Spinal cord (tissue), 10 donors: ENCODE results near the gene PIEZO2. TPM values are rescaled to one million over a fixed set of nuclear protein-coding genes. Genes with fewer than 3 reads are reported as not detected.

Experiments used
- DNase-seq, 6 donors: peaks; one replicate each; pipeline versions ENCODE4 v3.0.0 to v3.0.0-alpha.2; 2013 to 2015; ENCODE audit warnings: low spot score in 6 of 6, low read depth in 4 of 6
- H3K27ac ChIP-seq: one replicate; pipeline ENCODE4 v1.5.1; 2013; ENCODE audit warnings: low read depth, low read length, control low read depth
- H3K27me3 ChIP-seq: one replicate; pipeline ENCODE4 v1.6.1; 2013; ENCODE audit warnings: low read length; ENCODE audit not compliant: control insufficient read depth, insufficient read depth
- H3K36me3 ChIP-seq: one replicate; pipeline ENCODE4 v1.6.1; 2013; ENCODE audit warnings: low read length; ENCODE audit not compliant: control insufficient read depth, insufficient read depth
- H3K4me1 ChIP-seq: one replicate; pipeline ENCODE4 v1.6.1; 2013; ENCODE audit warnings: low read length; ENCODE audit not compliant: control insufficient read depth, insufficient read depth
- H3K4me3 ChIP-seq: one replicate; pipeline ENCODE4 v1.5.1; 2013; ENCODE audit warnings: low read depth, low read length, control low read depth
- H3K9me3 ChIP-seq: one replicate; pipeline ENCODE4 v1.6.1; 2013; ENCODE audit warnings: low read length; ENCODE audit not compliant: control insufficient read depth, insufficient read depth
- WGBS: methylation state at CpG from one replicate; pipeline ENCODE4 v1.1.5; 2013; ENCODE audit warnings: missing lambda C conversion rate; ENCODE audit not compliant: insufficient coverage; 5-methylcytosine and 5-hydroxymethylcytosine counted together
- polyA plus RNA-seq, 2 donors: library from polyadenylated mRNA; unstranded; fragments of 120-200 nt; gene quantifications; one replicate each; pipeline ENCODE4 v1.2.1, GENCODE V29; 2013; ENCODE audit not compliant: insufficient read length in 2 of 2
- total RNA-seq, 2 donors: library from RNA; depleted of rRNA in 1 of 2; stranded (reverse); fragments of 120-200 nt in 1 of 2; fragments of >200 nt in 1 of 2; gene quantifications; one replicate each; pipeline versions ENCODE4 v1.2.3 to v1.2.4, GENCODE V29; 2013 to 2014
- donor health status: healthy.

The PIEZO2 gene
- total and polyA plus RNA-seq, 4 donors, result 14.0 to 110 (median 22.4) TPM

DNA sequence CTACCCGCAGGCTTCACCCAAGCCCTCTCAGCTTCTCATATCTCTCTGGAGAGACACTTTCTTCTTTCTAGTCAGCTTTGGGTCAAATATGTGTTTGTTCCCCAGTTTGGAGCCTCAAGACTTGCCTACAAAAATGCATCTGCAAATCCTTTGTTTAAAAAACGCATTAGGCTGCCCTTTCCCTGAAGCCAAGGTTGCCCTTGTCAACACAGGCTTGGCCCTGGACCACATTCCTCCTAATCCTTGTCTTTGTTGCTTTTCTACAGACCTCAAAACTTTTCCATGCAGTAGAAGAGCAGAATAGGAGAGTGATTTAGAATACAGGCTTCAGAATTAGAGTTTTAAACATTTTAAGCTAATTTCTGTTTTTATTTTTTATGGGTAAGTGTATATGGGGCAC is 315.7 kb downstream of the PIEZO2 start:
- no peaks in the 10 kb centered on the region for H3K36me3 ChIP-seq
- no peaks in the 10 kb centered on the region for H3K4me1 ChIP-seq
- WGBS, result 50% methylated on average over 2 of the region's 2 CpGs
- no peaks in the 10 kb centered on the region for H3K27me3 ChIP-seq
- H3K4me3 ChIP-seq, result no peak overlapping the region
- peaks cover 3% of the 10 kb centered on the region for H3K9me3 ChIP-seq
- H3K27ac ChIP-seq, result no peak overlapping the region
- DNase-seq, result peak in 1 of 6 donors; percentile 24

- DNase-seq, result no peak
- H3K36me3 ChIP-seq, result no peaks in the 10 kb centered on the region
- no peaks in the 10 kb centered on the region for H3K4me1 ChIP-seq
- no CpG with 5 or more reads among the region's 2 CpGs for WGBS
- peaks cover 3% of the 10 kb centered on the region for H3K9me3 ChIP-seq
- no peak overlapping the region for H3K4me3 ChIP-seq
- no peaks in the 10 kb centered on the region for H3K27me3 ChIP-seq
- H3K27ac ChIP-seq, result no peak overlapping the region
Measured at GRCh38 chr18:10826400-10826799, 323.0 kb downstream of the PIEZO2 start.

DNA sequence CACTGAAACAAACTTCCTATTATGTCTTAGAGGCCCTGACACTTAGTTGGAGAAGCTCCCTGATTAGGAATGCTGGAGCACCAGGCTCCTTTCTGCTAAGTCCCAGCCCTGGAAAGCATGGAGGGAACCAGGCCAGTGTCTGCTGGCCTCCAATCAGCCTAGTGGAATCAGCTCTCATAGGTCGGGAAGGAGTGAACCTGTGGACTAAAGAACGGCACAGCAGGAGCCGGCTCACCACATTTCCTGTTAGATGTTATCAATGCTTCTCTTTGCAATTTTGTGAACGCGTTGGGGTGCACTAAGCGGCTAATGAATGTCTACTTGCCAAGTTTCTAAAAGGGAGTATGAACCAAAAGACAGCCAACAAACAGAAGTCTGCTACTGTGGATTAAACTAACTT is 326.9 kb downstream of the PIEZO2 start:
- Histone ChIP-seq H3K9me3 (no peaks in the 10 kb centered on the region), H3K27ac (no peak overlapping the region), H3K4me3 (no peak overlapping the region), H3K27me3 (no peaks in the 10 kb centered on the region), H3K4me1 (no peaks in the 10 kb centered on the region), H3K36me3 (no peaks in the 10 kb centered on the region)
- 25% methylated on average over 5 of the region's 6 CpGs for whole genome bisulfite sequencing
- DNase-seq, result peak in 2 of 6 donors; percentile 28 to 66

DNA sequence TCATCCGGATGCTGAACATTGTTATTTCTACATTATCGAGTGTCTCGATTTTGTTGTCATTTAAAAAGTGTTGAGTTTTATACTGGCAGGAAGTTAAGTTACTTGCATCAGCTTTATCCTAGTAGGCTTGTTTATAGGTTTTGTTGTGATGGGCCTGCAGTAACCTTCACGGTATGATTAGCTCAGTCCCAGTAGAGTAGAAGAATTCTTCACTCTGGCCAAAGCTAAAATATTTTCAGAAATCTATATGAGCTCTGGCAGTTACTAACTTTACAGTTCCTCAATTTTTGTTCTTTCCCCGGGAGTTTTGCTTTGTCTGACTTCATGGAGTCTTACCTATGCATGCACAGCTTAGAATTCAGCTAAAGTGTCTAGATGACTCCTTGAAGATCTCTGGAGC is 328.7 kb downstream of the PIEZO2 start:
- Histone ChIP-seq H3K36me3 (no peaks in the 10 kb centered on the region), H3K9me3 (no peaks in the 10 kb centered on the region), H3K27me3 (no peaks in the 10 kb centered on the region), H3K4me3 (no peak overlapping the region), H3K27ac (no peak overlapping the region), H3K4me1 (no peaks in the 10 kb centered on the region)
- 88% methylated on average over 2 of the region's 5 CpGs for WGBS
- no peak for DNase-seq

DNA sequence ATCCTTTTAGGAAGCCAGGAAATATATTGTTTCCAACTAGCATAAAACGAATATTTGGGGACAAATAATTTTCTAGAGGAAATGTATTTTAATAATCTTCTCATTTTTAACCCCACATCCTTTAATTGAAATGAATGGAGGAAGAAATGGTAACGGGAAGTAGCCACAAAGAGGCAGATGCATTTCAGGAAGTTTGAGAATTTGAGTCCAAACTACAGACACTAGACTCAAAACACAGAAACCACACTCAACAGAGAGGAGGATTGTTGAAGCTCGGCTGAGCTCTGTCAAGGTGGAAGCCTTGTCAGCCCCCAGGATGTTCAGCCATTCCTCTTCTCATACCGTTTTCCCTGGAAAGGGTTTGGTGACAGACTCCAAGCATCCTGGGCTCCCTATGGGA is 335.0 kb downstream of the PIEZO2 start:
- whole genome bisulfite sequencing, result 80% methylated on average over 1 of the region's 4 CpGs
- no peak overlapping the region for H3K27ac ChIP-seq
- H3K27me3 ChIP-seq, result no peaks in the 10 kb centered on the region
- H3K36me3 ChIP-seq, result no peaks in the 10 kb centered on the region
- no peak overlapping the region for H3K4me3 ChIP-seq
- H3K4me1 ChIP-seq, result no peaks in the 10 kb centered on the region
- DNase-seq, result no peak
- H3K9me3 ChIP-seq, result no peaks in the 10 kb centered on the region

GRCh38 chr18:10805587-10806118 is 343.7 kb downstream of the PIEZO2 start:
- H3K36me3 ChIP-seq, result no peaks in the 10 kb centered on the region
- H3K9me3 ChIP-seq, result no peaks in the 10 kb centered on the region
- no peaks in the 10 kb centered on the region for H3K4me1 ChIP-seq
- 64% methylated on average over 3 of the region's 3 CpGs for WGBS
- H3K27ac ChIP-seq, result no peak overlapping the region
- no peaks in the 10 kb centered on the region for H3K27me3 ChIP-seq
- no peak for DNase-seq
- no peak overlapping the region for H3K4me3 ChIP-seq

GRCh38 chr18:10804126-10804525 is 345.2 kb downstream of the PIEZO2 start:
- Histone ChIP-seq H3K9me3 (no peaks in the 10 kb centered on the region), H3K36me3 (no peaks in the 10 kb centered on the region), H3K27me3 (no peaks in the 10 kb centered on the region), H3K4me3 (no peak overlapping the region), H3K4me1 (no peaks in the 10 kb centered on the region), H3K27ac (no peak overlapping the region)
- peak in 2 of 6 donors; percentile 25 to 82 for DNase-seq
- WGBS, result 53% methylated on average over 8 of the region's 9 CpGs

DNA sequence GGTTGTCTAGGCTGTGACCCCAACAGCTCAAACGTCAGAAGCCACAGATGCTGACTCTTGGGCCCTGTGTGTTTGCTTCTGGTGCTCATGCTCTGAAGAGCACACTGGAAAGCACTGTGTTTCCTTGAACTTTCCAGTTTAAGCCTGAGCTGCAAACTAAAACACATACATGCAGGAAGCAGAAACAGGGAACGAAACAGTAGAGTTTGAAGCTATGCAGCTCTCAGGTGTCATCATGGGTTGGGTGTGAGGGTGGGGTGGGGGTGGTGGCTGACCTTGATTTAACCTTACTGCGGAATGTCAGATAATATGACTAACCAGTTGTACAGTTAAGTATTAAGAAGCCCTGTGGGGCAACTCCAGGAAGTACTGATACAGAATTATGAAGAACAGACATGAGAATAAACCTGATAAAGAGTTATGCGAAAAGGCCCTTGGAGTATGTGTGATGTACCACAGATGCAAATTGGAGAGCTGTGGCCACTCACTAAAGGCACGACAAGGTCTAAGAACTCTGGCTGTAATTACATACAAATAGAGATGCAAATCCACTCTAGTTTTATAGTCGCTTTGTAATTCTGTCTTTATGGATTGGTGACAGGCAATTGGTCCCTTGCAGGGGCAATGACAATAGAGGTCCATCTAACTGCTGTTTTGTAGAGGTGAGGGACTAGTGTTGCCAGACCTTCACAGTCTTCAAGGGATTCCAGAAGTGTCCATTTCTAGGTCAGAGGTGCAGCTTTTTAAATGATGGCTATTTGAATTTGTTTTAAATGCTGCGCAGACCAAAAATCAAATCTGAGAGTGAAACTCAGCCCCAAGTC is 350.4 kb downstream of the PIEZO2 start:
- WGBS, result 64% methylated on average over 3 of the region's 7 CpGs
- H3K36me3 ChIP-seq, result no peaks in the 10 kb centered on the region
- no peak for DNase-seq
- H3K9me3 ChIP-seq, result no peaks in the 10 kb centered on the region
- no peaks in the 10 kb centered on the region for H3K27me3 ChIP-seq
- no peaks in the 10 kb centered on the region for H3K4me1 ChIP-seq
- H3K4me3 ChIP-seq, result no peak overlapping the region
- H3K27ac ChIP-seq, result no peak overlapping the region

- peak in 1 of 6 donors; percentile 35 for DNase-seq
- H3K27ac ChIP-seq, result no peak overlapping the region
- no peaks in the 10 kb centered on the region for H3K27me3 ChIP-seq
- H3K9me3 ChIP-seq, result no peaks in the 10 kb centered on the region
- no peaks in the 10 kb centered on the region for H3K4me1 ChIP-seq
- no peak overlapping the region for H3K4me3 ChIP-seq
- WGBS, result 64% methylated on average over 1 of the region's 1 CpG
- no peaks in the 10 kb centered on the region for H3K36me3 ChIP-seq
Measured at GRCh38 chr18:10797896-10798295, 351.5 kb downstream of the PIEZO2 start.

GRCh38 chr18:10794771-10795170 is 354.6 kb downstream of the PIEZO2 start:
- Histone ChIP-seq H3K9me3 (no peaks in the 10 kb centered on the region), H3K36me3 (no peaks in the 10 kb centered on the region), H3K4me3 (no peak overlapping the region), H3K27me3 (no peaks in the 10 kb centered on the region), H3K4me1 (no peaks in the 10 kb centered on the region), H3K27ac (no peak overlapping the region)
- DNase-seq, result no peak
- WGBS, result 80% methylated on average over 4 of the region's 7 CpGs
